Naive thymus-derived CD8-positive, alpha-beta T cell (primary cell): ENCODE data around the gene CAMK2D. TPM values are rescaled to one million over a fixed set of nuclear protein-coding genes. Genes with fewer than 3 reads are reported as not detected.
A peak's percentile ranks its signal among the peaks of the same experiment; 100 is the strongest.

ENCODE experiments used
- ATAC-seq, 2 donors: fragments of 150-1000 bp; cut with Tn5 transposase in 1 of 2; sonication (Bioruptor Pico), chemical (Tn5 transposase) in 1 of 2; 1 replicate in 1 of 2; 2 replicates in 1 of 2; pipeline ENCODE4 v1.10.0; 2021; ENCODE audit warnings: mild to moderate bottlenecking in 2 of 2, moderate library complexity in 2 of 2
- POLR2A ChIA-PET: fragments of 350-600 bp; sonication (Branson Sonifier 250); formaldehyde crosslinking; loops from one replicate; lab custom pipeline; 2021; ENCODE audit warnings: antibody characterized with exemption; lab: Charles Lee
- DNase-seq, 10 donors: peaks; one replicate each; pipeline versions ENCODE4 v3.0.0 to v3.0.0-alpha.2; 2020 to 2022
- H3K27ac Mint-ChIP-seq, 10 donors: one replicate each; pipeline ENCODE4 v1.8.0; 2020 to 2022; ENCODE audit warnings: mild to moderate bottlenecking in 10 of 10, mixed read lengths in 10 of 10, moderate library complexity in 4 of 10, inconsistent platforms in 1 of 10
- H3K27me3 Mint-ChIP-seq, 5 donors: one replicate each; pipeline ENCODE4 v1.8.0; 2021 to 2022; ENCODE audit warnings: mixed read lengths in 5 of 5
- H3K36me3 Mint-ChIP-seq, 3 donors: one replicate each; pipeline ENCODE4 v1.8.0; 2020 to 2022; ENCODE audit warnings: mixed read lengths in 3 of 3, mild to moderate bottlenecking in 2 of 3, inconsistent platforms in 1 of 3
- H3K4me1 Mint-ChIP-seq, 4 donors: one replicate each; pipeline ENCODE4 v1.8.0; 2021 to 2022; ENCODE audit warnings: mixed read lengths in 4 of 4
- H3K4me3 Mint-ChIP-seq, 10 donors: one replicate each; pipeline ENCODE4 v1.8.0; 2020 to 2022; ENCODE audit warnings: mild to moderate bottlenecking in 10 of 10, mixed read lengths in 10 of 10, moderate library complexity in 6 of 10, inconsistent platforms in 1 of 10
- H3K9me3 Mint-ChIP-seq, 9 donors: one replicate each; pipeline ENCODE4 v1.8.0; 2020 to 2022; ENCODE audit warnings: mixed read lengths in 9 of 9, mild to moderate bottlenecking in 3 of 9, inconsistent platforms in 1 of 9, moderate library complexity in 1 of 9
- polyA plus RNA-seq, 3 donors: library from polyadenylated mRNA; unstranded; fragments of 300-500 nt; fragmentation: Illumina TruSeq; gene quantifications; one replicate each; pipeline ENCODE4 v1.2.3, GENCODE V29; 2021
- total RNA-seq, 8 experiments: library from RNA in 2 of 8; stranded (reverse) in 2 of 8; gene quantifications; one replicate each; pipeline ENCODE4 v1.2.3 and lab custom pipeline; 2021 to 2026

CAMK2D gene
- total and polyA plus RNA-seq, 5 experiments from 2014 or later, result 10.4 to 40.8 (median 12.0) TPM

DNA sequence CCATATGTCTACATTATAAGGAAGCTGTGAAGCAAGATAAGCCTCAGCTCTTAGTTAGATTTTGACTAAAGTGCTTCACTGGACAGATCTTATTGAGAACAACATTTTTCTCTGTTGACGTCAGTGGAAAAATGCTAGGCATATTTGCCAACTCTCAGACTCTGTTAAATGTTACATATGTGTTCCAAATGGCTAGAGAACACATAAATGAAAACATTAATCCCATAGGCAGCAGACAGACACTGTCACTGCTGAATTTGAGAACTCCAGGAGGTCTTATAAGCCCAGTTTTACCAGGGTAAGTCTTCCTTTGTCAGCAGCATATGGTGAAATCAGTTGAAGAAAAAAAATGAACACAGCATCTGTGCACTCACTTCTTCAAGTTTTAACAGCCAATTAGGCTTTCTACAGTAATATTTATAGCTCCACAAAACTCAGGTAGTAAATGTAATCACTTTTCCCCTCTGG, 186.9 kb downstream of the CAMK2D start:
- H3K27me3 Mint-ChIP-seq, result no peaks in the 10 kb centered on the region
- H3K4me3 Mint-ChIP-seq, result no peak overlapping the region
- H3K27ac Mint-ChIP-seq, result peak overlapping the region in 3 of 10 donors; percentile 4 to 11 (median 5)
- DNase-seq (no peak), ATAC-seq (no peak)
- peaks cover 0 to 15% (median 0%) of the 10 kb centered on the region in 9 donors for H3K9me3 Mint-ChIP-seq
- POLR2A ChIA-PET, result no interaction called here
- peaks cover 3 to 20% (median 16%) of the 10 kb centered on the region in 3 donors for H3K36me3 Mint-ChIP-seq
- peaks cover 23 to 89% (median 54%) of the 10 kb centered on the region in 4 donors for H3K4me1 Mint-ChIP-seq

DNA sequence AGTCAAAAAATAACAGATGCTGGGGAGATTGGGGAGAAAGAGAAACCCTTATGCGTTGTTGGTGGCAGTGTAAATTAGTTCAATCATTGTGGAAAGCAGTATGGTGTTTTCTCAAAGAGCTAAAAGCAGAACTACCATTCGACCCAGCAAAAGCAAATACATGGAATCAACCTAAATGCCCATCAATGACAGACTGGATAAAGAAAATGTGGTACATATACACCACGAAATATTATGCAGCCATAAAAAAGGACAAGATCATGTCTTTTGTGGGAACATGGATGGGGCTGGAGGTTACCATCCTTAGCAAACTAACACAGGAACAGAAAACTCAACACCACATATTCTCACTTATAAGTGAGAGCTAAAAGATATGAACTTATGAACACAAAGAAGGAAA, 188.9 kb downstream of the CAMK2D start:
- H3K4me3 Mint-ChIP-seq, result no peak overlapping the region
- H3K4me1 Mint-ChIP-seq, result peaks cover 23 to 78% (median 38%) of the 10 kb centered on the region in 4 donors
- peaks cover 0 to 15% (median 0%) of the 10 kb centered on the region in 9 donors for H3K9me3 Mint-ChIP-seq
- H3K36me3 Mint-ChIP-seq, result peaks cover 3 to 19% (median 16%) of the 10 kb centered on the region in 3 donors
- no peaks in the 10 kb centered on the region for H3K27me3 Mint-ChIP-seq
- DNase-seq (no peak), ATAC-seq (no peak)
- peak overlapping the region in 1 of 10 donors; percentile 25 for H3K27ac Mint-ChIP-seq
- POLR2A ChIA-PET, result no interaction called here

DNA sequence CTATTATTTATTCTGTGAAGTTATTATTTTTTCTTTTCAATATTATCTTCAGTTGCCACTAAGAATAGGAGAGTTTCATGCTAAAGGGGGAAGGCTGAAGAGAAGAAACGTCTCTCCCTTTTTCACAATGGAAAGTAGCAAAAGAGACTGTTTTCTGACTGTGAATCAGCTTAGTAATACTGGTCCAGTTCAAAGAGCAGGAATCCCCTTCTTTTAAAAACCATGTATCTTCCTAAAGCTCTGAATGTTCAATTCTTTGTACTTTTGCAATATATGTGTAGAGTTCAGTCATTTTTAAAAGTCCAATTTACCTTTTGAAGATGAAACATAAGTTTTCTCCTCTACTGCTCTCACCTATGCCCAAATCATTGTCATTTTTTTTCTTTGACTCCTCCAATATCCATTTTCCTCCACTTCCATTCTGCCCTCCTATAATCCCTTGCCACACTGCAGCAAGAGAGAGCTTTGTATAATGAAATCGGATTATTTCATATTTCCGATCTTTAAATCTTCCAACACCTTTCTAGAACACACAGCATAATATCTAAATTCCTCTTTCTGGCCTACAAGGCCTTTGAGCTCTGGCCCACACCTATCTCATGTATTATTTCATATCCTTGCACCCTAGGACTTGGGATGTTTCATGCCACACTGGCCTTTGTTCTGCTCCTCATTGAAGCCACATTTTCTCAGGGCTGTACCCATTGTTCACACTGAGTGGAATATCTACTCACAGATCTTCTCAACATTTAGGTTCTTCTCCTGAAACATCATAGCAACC, 195.3 kb downstream of the CAMK2D start:
- Mint-ChIP-seq H3K27ac (peak overlapping the region in 3 of 10 donors; percentile 4 to 53 (median 47)), H3K4me3 (peak overlapping the region in 3 of 10 donors; percentile 5 to 34 (median 7)), H3K36me3 (peaks cover 0 to 3% (median 0%) of the 10 kb centered on the region in 3 donors), H3K9me3 (peaks cover 0 to 5% (median 0%) of the 10 kb centered on the region in 9 donors), H3K27me3 (no peaks in the 10 kb centered on the region), H3K4me1 (peaks cover 22 to 70% (median 41%) of the 10 kb centered on the region in 4 donors)
- ATAC-seq (no peak), DNase-seq (no peak)
- POLR2A ChIA-PET, result interaction anchor here (0.6 to 0.7 kb wide), 2 partner anchors 19 to 23 kb away, joined by 3 read pairs; no protein-coding TSS in a partner anchor

DNA sequence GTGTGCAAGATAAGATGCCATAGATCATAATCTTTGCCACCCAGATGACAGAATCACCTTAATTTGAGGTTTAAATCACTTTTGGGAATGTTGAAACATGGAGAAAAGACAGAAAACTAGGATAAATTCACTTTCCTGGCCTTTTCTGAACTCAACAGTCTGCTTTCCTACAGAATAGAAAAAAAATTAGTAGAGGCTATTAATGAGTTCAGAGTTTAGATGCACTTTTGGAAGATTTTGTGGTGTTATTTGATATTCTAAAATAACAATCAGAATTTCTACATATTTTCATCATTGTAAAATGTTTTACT, 195.9 kb downstream of the CAMK2D start:
- no peak for ATAC-seq

DNA sequence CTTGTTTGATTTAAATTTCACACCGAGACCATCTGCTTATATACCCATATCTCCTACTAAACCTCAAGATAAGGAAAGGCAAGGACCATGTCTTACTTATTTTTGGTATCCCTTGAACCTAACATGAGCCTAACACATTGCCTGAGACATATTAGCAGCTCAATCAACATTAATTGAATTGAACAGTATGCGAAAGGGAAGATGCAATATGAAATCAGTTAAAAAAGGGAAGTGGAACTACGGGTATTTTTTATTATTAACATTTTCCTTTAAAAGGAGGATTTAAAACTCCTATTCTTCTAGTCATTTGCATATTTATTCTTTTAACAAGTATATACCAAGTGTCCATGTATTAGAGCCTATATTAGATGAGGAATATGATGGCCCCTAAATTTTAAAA, 197.0 kb downstream of the CAMK2D start:
- H3K27me3 Mint-ChIP-seq, result no peaks in the 10 kb centered on the region
- H3K4me3 Mint-ChIP-seq, result peak overlapping the region in 6 of 10 donors; percentile 32 to 69 (median 52)
- no peak for ATAC-seq

More for the DNA sequence above, 195.9 kb downstream of the CAMK2D start:
- Mint-ChIP-seq H3K27me3 (no peaks in the 10 kb centered on the region), H3K36me3 (peaks cover 0 to 3% (median 2%) of the 10 kb centered on the region in 3 donors), H3K4me3 (peak overlapping the region in 6 of 10 donors; percentile 20 to 69 (median 49)), H3K9me3 (peaks cover 0 to 5% (median 0%) of the 10 kb centered on the region in 9 donors), H3K4me1 (peaks cover 22 to 69% (median 41%) of the 10 kb centered on the region in 4 donors), H3K27ac (peak overlapping the region in 3 of 10 donors; percentile 5 to 75 (median 72))
- POLR2A ChIA-PET, result interaction anchor here (0.6 kb wide), 1 partner anchor 23 kb away, joined by 3 read pairs; no protein-coding TSS in a partner anchor
- no peak for DNase-seq

DNA sequence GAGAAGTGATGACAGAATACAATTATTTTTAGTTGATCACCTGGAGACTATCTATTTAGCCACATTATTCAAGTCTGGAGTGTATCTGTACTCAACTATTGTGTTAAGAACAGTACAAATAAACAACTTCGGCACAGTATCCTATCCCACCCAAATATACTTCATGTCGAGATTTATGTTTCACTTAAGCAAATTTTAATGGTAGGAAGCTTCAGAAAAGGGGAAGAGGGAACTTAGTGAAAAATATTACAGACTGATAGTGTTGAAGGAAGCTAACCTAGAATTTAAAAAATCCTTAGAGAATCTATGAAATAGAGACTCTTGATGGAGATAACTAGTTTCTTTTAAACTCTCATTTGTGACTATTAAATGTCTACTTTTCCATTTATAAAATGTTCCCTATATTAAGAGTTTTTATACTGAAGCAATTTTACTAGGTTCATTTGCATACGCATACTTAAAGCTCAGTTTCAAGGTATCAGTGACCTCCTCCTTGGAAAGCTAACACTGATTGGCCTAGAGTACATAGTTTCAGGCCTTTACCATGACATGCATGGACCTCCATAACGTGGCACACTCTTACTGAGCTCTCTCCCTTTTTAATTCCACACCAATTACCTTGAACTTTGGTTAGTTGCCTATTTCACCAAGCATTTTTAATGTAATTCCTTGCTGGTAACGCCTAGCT, 197.7 kb downstream of the CAMK2D start:
- POLR2A ChIA-PET, result no interaction called here

More for the DNA sequence above, 197.0 kb downstream of the CAMK2D start:
- peaks cover 20 to 68% (median 37%) of the 10 kb centered on the region in 4 donors for H3K4me1 Mint-ChIP-seq
- no peak for DNase-seq
- peak overlapping the region in 6 of 10 donors; percentile 19 to 75 (median 57) for H3K27ac Mint-ChIP-seq
- H3K36me3 Mint-ChIP-seq, result peaks cover 0 to 10% (median 3%) of the 10 kb centered on the region in 3 donors
- H3K9me3 Mint-ChIP-seq, result no peaks in the 10 kb centered on the region
- POLR2A ChIA-PET, result no interaction called here

DNA sequence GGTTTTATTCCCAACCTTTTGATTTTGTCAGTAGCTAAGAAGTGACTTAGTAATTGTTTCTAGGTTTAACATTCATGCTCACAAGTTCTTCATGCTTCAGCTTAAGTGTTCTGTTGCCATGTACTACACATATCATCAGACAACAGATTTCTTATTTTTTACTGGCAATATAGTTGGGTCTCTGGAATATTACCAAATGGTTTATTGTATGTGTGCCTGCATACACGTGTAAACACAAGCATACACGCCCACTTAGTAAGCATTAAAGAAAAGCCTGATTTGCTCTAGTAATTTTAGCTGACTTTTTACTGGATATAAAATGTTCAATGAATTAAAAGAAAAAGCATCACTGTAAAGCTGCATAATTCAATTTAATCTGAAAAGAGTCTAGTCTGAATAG, 199.8 kb downstream of the CAMK2D start:
- H3K4me1 Mint-ChIP-seq, result peaks cover 19 to 61% (median 35%) of the 10 kb centered on the region in 4 donors
- H3K36me3 Mint-ChIP-seq, result peaks cover 0 to 10% (median 0%) of the 10 kb centered on the region in 3 donors
- H3K27ac Mint-ChIP-seq, result no peak overlapping the region
- no peak overlapping the region for H3K4me3 Mint-ChIP-seq
- DNase-seq (no peak), ATAC-seq (no peak)
- H3K9me3 Mint-ChIP-seq, result no peaks in the 10 kb centered on the region
- H3K27me3 Mint-ChIP-seq, result no peaks in the 10 kb centered on the region
- POLR2A ChIA-PET, result no interaction called here

More for the DNA sequence above, 197.7 kb downstream of the CAMK2D start:
- peak overlapping the region in 5 of 10 donors; percentile 20 to 75 (median 54) for H3K27ac Mint-ChIP-seq
- no peaks in the 10 kb centered on the region for H3K27me3 Mint-ChIP-seq
- no peak for DNase-seq
- no peaks in the 10 kb centered on the region for H3K9me3 Mint-ChIP-seq
- H3K36me3 Mint-ChIP-seq, result peaks cover 0 to 10% (median 0%) of the 10 kb centered on the region in 3 donors
- peaks cover 20 to 66% (median 37%) of the 10 kb centered on the region in 4 donors for H3K4me1 Mint-ChIP-seq
- peak overlapping the region in 2 of 10 donors; percentile 52 to 57 for H3K4me3 Mint-ChIP-seq
- no peak for ATAC-seq

DNA sequence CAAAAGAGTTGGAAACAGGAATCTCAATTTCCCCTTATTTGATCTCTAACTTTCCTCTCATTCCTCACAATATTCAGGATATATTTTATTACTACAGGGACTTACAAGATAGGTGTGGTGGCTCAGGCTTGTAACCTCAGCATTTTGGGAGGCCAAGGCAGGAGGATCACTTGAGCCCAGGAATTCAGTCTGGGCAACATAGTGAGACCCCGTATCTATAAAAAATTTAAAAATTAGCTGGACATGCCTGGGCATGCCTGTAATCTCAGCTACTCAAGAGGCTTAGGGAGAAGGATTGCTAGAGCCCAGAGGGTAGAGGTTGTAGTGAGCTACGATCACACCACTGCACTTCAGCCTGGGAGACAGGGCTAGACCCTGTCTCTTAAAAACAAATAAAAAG, 200.4 kb downstream of the CAMK2D start:
- ATAC-seq (no peak), DNase-seq (no peak)
- Mint-ChIP-seq H3K4me3 (no peak overlapping the region), H3K27me3 (no peaks in the 10 kb centered on the region), H3K27ac (peak overlapping the region in 3 of 10 donors; percentile 25 to 70 (median 57)), H3K4me1 (peaks cover 15 to 61% (median 32%) of the 10 kb centered on the region in 4 donors), H3K9me3 (no peaks in the 10 kb centered on the region), H3K36me3 (peaks cover 0 to 10% (median 2%) of the 10 kb centered on the region in 3 donors)
- POLR2A ChIA-PET, result no interaction called here

DNA sequence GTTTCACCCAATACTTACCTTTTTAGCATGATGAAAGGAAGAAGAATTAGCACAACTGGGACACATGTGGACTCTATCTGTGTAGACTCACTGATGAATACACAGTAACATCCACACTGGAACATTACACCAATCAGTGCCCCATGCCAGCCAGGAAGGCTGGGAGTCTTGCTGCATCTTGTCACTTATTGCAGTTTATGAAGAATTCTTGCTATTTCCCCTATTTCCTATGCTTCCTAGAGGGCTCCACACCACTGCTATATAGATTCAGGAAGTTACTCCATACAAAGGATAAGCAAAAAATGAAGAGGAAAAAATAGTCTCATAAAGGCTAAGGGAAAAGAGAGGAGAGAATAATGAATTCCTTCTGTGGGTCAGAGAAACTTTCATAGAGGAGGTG, 201.0 kb downstream of the CAMK2D start:
- Mint-ChIP-seq H3K4me1 (peaks cover 15 to 58% (median 30%) of the 10 kb centered on the region in 4 donors), H3K9me3 (no peaks in the 10 kb centered on the region), H3K36me3 (peaks cover 0 to 10% (median 2%) of the 10 kb centered on the region in 3 donors), H3K4me3 (no peak overlapping the region), H3K27me3 (no peaks in the 10 kb centered on the region), H3K27ac (peak overlapping the region in 3 of 10 donors; percentile 25 to 57 (median 33))
- no peak for DNase-seq
- POLR2A ChIA-PET, result interaction anchor here (0.6 kb wide), 1 partner anchor 205 kb away, joined by 3 read pairs; no protein-coding TSS in a partner anchor
- ATAC-seq, result no peak

DNA sequence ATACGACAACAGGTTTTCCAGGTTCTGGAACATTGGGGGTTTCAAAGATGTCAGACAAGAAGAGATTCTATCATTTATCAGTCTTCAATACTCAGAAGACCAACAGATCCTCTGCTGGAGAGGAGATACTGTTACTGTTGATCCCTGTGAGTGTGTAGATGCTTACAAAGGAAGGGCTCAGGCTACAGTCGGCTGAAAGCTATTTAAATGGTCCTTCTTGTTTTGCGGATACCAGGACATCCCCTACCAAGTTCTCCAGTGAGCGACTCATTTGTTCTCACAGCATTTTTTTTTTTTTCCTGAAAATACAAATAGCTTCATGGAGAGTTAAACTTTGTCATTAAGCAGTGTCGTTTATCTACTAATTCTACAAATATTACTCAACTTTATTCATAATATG, 201.6 kb downstream of the CAMK2D start:
- H3K27me3 Mint-ChIP-seq, result no peaks in the 10 kb centered on the region
- H3K36me3 Mint-ChIP-seq, result peaks cover 0 to 10% (median 2%) of the 10 kb centered on the region in 3 donors
- H3K9me3 Mint-ChIP-seq, result no peaks in the 10 kb centered on the region
- POLR2A ChIA-PET, result interaction anchor here (0.6 kb wide), 1 partner anchor 206 kb away, joined by 3 read pairs; no protein-coding TSS in a partner anchor
- no peak overlapping the region for H3K4me3 Mint-ChIP-seq
- H3K4me1 Mint-ChIP-seq, result peaks cover 9 to 52% (median 23%) of the 10 kb centered on the region in 4 donors
- ATAC-seq (no peak), DNase-seq (no peak)
- H3K27ac Mint-ChIP-seq, result no peak overlapping the region

DNA sequence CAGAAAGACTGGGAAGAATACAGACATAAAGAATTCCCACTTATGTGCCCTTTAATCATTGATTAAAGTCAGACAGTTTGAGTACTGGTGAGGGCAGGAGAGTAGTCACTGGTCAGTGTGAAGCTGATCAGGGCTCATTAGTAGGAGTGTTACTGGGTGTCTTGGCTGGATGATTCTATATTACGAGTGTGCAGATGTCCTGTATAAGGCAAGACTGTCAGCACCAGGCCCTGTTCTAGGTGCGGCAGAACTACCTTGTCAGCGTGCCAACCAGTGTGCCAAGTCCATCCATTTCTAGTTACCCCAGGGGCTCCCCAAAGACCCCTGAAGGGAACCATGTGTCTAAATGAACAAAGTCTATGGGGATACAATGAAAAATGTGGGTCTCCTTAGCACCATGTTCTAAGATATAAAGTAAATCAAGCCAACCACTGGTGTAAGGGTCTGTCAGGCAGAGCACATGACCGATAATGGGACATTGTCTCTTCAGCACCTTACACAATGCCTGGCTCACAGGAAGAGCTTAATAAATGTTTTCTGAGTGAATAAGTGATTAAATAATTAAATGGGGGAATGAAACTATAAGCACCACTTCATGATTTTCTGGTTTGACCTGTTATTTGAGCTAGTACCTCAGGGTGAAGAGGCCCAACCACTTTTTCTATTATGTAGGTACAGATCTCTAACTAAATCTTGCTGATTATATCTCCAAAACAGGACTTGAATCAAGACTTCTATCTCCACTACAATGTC, 205.0 kb downstream of the CAMK2D start:
- no peak for DNase-seq
- Mint-ChIP-seq H3K9me3 (no peaks in the 10 kb centered on the region), H3K4me1 (peaks cover 2 to 25% (median 9%) of the 10 kb centered on the region in 4 donors), H3K4me3 (no peak overlapping the region), H3K27me3 (no peaks in the 10 kb centered on the region), H3K27ac (peak overlapping the region in 3 of 10 donors; percentile 25 to 62 (median 27)), H3K36me3 (peaks cover 0 to 15% (median 2%) of the 10 kb centered on the region in 3 donors)
- ATAC-seq, result no peak
- POLR2A ChIA-PET, result no interaction called here

DNA sequence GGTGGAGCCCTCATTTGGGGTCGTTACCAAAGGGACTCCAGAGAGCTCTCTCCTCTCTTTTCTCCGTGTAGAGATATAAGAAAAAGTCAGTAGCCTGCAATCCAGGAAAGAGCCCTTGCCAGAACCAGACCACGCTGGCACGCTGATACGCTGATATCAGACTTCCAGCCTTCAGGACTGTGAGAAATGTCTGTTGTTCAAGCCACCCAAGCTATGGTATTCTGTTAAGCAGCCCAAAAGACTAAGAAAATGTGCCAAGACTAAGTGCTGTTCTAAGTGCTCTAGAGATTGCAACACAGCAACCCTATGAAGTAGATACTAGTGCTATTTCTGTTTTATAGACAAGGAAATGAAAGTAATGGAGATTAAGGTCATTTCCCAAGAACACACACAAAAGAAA, 205.7 kb downstream of the CAMK2D start:
- Mint-ChIP-seq H3K36me3 (peaks cover 0 to 17% (median 4%) of the 10 kb centered on the region in 3 donors), H3K27ac (peak overlapping the region in 4 of 10 donors; percentile 18 to 62 (median 24)), H3K4me3 (no peak overlapping the region), H3K4me1 (peaks cover 2 to 22% (median 9%) of the 10 kb centered on the region in 4 donors), H3K9me3 (no peaks in the 10 kb centered on the region), H3K27me3 (no peaks in the 10 kb centered on the region)
- no peak for ATAC-seq
- POLR2A ChIA-PET, result no interaction called here
- DNase-seq, result no peak
